Measurements from ENCODE around the gene SCARF1. TPM values are rescaled to one million over a fixed set of nuclear protein-coding genes. Genes with fewer than 3 reads are reported as not detected.

Gene SCARF1
- total RNA-seq, 1 donor from 2014 or later: 4.0 TPM

DNA sequence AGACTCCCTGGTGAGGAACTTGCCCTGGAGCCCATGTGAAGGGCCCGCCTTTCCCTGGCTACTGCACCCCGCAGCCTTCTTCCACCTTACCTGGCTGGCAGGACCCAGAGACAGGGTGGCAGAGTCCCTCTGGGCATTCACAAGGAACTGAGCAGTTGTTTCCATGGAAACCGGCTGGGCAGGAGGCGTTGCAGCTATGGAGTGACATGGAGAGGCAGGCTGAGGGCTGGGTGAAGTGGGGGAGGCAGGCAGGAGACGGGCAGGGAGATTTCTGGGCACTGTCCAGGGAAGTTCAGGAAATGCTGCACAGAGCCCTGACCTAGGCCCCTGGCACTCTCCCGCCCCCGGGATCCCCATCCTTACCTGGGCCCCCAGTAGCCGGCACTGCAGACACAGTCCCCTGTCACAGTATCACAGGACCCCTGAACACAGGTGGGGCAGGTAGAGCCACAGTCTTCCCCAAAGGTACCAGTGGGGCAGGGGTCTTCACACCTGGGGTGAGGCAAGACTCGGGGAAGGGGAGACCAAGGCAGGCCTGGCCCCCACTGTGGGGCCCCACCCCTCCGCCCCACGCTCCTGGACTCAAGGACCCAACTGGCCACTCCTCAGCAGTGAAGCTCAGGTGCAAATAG, 5.9 kb downstream of the SCARF1 start:
- Mint-ChIP-seq H3K36me3 (ENCODE audit: unreplicated experiment) (no peaks in the 10 kb centered on the region), H3K4me1 (ENCODE audit: low read depth, unreplicated experiment) (peaks cover 8% of the 10 kb centered on the region)

DNA sequence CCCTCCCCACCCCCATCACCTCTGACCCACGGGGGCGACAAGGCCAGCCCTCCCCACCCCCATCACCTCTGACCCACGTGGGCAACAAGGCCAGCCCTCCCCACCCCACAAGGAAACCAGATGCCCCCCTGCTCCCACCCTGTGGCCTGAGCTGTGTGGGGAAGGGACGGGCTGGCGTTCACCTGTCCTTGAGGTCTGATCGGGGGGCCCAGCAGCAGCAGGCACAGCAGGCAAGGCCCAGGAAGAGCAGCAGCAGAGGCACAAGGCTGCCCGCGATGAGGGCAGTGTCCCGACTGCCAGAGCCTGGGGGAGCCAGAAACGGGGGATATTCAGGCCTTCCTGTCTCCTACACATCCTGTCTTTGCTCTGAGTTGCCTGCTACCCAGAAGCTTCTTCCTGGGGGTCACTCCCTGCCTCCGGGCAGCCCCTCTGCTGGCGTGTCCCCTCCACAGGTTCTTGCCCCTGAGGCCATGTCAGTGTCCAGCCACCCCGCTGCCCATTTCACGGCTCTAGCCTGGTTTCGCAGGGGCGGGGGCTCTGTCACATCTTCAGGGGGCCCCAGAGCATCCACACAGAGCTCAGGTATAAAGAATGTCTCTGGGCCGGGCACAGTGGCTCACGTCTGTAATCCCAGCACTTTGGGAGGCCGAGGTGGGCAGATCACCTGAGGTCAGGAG, 6.8 kb downstream of the SCARF1 start:
- H3K4me1 Mint-ChIP-seq (ENCODE audit: low read depth, unreplicated experiment): peaks cover 5% of the 10 kb centered on the region
- peaks cover 13% of the 10 kb centered on the region for H3K27me3 Mint-ChIP-seq (ENCODE audit: unreplicated experiment)
- H3K4me3 Mint-ChIP-seq (ENCODE audit: unreplicated experiment): no peak overlapping the region
- H3K27ac Mint-ChIP-seq (ENCODE audit: unreplicated experiment): no peak overlapping the region
- TF ChIP-seq, protein P1, sequence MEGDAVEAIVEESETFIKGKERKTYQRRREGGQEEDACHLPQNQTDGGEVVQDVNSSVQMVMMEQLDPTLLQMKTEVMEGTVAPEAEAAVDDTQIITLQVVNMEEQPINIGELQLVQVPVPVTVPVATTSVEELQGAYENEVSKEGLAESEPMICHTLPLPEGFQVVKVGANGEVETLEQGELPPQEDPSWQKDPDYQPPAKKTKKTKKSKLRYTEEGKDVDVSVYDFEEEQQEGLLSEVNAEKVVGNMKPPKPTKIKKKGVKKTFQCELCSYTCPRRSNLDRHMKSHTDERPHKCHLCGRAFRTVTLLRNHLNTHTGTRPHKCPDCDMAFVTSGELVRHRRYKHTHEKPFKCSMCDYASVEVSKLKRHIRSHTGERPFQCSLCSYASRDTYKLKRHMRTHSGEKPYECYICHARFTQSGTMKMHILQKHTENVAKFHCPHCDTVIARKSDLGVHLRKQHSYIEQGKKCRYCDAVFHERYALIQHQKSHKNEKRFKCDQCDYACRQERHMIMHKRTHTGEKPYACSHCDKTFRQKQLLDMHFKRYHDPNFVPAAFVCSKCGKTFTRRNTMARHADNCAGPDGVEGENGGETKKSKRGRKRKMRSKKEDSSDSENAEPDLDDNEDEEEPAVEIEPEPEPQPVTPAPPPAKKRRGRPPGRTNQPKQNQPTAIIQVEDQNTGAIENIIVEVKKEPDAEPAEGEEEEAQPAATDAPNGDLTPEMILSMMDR (IDR thresholded peaks at IDR 0.05; ENCODE audit: partially characterized antibody, unreplicated experiment): no peak
- no peak for DNase-seq
- peaks cover 7% of the 10 kb centered on the region for H3K9me3 Mint-ChIP-seq (ENCODE audit: unreplicated experiment)
- no peaks in the 10 kb centered on the region for H3K36me3 Mint-ChIP-seq (ENCODE audit: unreplicated experiment)

More for the DNA sequence above, 5.9 kb downstream of the SCARF1 start:
- Mint-ChIP-seq H3K27me3 (ENCODE audit: unreplicated experiment) (peaks cover 14% of the 10 kb centered on the region), H3K4me3 (ENCODE audit: unreplicated experiment) (no peak overlapping the region), H3K27ac (ENCODE audit: unreplicated experiment) (no peak overlapping the region), H3K9me3 (ENCODE audit: unreplicated experiment) (peaks cover 10% of the 10 kb centered on the region)
- TF ChIP-seq, protein P1 (IDR thresholded peaks at IDR 0.05; ENCODE audit: partially characterized antibody, unreplicated experiment): no peak
- DNase-seq: no peak

DNA sequence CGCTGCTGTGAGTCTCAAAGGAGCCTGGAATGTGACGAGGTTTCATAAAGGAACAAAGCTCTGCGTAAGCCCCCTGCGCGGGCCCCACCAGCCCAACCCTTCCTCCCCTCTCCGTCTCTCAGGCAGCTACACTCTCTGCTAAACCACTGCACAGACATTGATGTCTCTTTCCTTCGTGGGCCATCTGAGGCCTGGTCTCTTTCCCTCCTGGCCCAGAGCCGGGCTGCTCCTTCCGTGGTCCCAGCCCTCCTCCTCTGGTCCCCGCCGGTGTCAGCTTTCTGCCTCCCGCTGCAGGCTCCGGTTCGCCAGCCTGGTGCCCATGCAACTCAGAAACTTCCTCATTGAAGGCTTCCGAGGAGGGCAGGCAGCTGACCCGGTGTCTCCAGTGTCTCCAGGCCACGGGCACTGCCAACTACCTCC, 7.4 kb downstream of the SCARF1 start:
- Mint-ChIP-seq H3K27me3 (ENCODE audit: unreplicated experiment) (peaks cover 13% of the 10 kb centered on the region), H3K36me3 (ENCODE audit: unreplicated experiment) (no peaks in the 10 kb centered on the region), H3K27ac (ENCODE audit: unreplicated experiment) (no peak overlapping the region), H3K4me1 (ENCODE audit: low read depth, unreplicated experiment) (peaks cover 5% of the 10 kb centered on the region), H3K4me3 (ENCODE audit: unreplicated experiment) (no peak overlapping the region), H3K9me3 (ENCODE audit: unreplicated experiment) (peaks cover 7% of the 10 kb centered on the region)
- TF ChIP-seq, protein P1 (IDR thresholded peaks at IDR 0.05; ENCODE audit: partially characterized antibody, unreplicated experiment): no peak
- DNase-seq: no peak

DNA sequence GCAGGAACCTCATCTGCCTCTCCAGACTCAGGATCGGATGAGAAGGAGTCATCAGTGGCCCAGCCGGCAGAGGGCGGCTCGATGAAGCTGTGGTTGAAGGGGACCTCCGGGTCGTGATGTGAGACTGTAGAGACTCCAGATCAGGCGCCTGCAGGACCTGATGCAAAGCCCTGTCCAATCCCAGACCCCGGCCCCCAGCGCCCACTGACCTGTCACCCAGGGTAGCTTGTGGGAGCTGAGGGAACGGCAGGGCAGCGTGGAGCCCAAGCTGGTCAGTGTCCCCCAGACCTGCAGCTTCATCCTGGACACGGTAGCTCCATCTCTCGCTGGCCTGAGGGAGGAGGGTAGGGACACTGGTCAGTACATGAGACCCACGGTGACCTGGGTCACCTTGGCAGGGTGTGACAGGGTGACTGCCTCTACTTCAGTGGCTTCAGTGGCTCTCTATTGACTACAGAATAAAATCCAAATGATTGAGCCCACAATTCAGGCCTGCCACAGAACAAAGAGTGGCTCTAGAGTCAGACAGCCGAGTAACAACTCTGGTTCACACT, 8.7 kb downstream of the SCARF1 start:
- H3K4me3 Mint-ChIP-seq (ENCODE audit: unreplicated experiment): no peak overlapping the region
- DNase-seq: no peak

More for the DNA sequence above, 8.7 kb downstream of the SCARF1 start:
- TF ChIP-seq, protein P1 (IDR thresholded peaks at IDR 0.05; ENCODE audit: partially characterized antibody, unreplicated experiment): no peak
- no peaks in the 10 kb centered on the region for H3K36me3 Mint-ChIP-seq (ENCODE audit: unreplicated experiment)
- peaks cover 5% of the 10 kb centered on the region for H3K4me1 Mint-ChIP-seq (ENCODE audit: low read depth, unreplicated experiment)
- H3K27me3 Mint-ChIP-seq (ENCODE audit: unreplicated experiment): peaks cover 12% of the 10 kb centered on the region
- peaks cover 7% of the 10 kb centered on the region for H3K9me3 Mint-ChIP-seq (ENCODE audit: unreplicated experiment)
- no peak overlapping the region for H3K27ac Mint-ChIP-seq (ENCODE audit: unreplicated experiment)

Data from glutamatergic neuron (in vitro differentiated cells).